Measurements from ENCODE around the gene ZNF207. TPM values are rescaled to one million over a fixed set of nuclear protein-coding genes. Genes with fewer than 3 reads are reported as not detected.

ZNF207 gene
- total RNA-seq, 2 donors from 2014 or later = 147 to 151 TPM

DNA sequence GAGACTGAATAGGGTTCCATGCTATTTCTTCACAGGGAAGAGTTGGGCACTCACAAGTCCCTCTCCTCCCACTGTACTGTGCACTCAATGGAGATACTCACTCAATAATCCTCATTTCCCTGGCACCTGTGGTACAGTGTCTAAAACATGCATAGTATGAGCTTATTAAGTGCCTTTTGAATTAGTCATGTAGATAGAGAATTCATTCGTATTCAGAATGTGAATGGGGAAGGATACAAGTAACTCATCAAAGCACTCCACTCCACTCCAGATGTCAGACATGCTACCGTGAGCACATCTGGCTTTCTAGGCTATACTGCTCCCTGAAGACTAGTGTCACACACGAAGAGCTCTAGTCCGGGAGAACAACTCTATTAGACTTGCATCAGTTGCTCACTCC lies 14.3 kb upstream of the ZNF207 start:
- Histone ChIP-seq H3K9me3 (no peaks in the 10 kb centered on the region), H3K4me3 (no peak overlapping the region), H3K4me1 (no peaks in the 10 kb centered on the region), H3K9ac (ENCODE audit: low read depth in 2 of 2, low read length in 2 of 2) (no peak overlapping the region), H3K27ac (no peak overlapping the region), H3K36me3 (no peaks in the 10 kb centered on the region), H3K27me3 (no peaks in the 10 kb centered on the region)
- DNase-seq = no peak
- intact Hi-C loops (cut with DNase I) = no loop called here
- TF ChIP-seq, protein P1, sequence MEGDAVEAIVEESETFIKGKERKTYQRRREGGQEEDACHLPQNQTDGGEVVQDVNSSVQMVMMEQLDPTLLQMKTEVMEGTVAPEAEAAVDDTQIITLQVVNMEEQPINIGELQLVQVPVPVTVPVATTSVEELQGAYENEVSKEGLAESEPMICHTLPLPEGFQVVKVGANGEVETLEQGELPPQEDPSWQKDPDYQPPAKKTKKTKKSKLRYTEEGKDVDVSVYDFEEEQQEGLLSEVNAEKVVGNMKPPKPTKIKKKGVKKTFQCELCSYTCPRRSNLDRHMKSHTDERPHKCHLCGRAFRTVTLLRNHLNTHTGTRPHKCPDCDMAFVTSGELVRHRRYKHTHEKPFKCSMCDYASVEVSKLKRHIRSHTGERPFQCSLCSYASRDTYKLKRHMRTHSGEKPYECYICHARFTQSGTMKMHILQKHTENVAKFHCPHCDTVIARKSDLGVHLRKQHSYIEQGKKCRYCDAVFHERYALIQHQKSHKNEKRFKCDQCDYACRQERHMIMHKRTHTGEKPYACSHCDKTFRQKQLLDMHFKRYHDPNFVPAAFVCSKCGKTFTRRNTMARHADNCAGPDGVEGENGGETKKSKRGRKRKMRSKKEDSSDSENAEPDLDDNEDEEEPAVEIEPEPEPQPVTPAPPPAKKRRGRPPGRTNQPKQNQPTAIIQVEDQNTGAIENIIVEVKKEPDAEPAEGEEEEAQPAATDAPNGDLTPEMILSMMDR (IDR thresholded peaks at IDR 0.05) = no peak

- peaks cover 5% of the 10 kb centered on the region for H3K4me1 ChIP-seq
- intact Hi-C loops (cut with DNase I) = loop anchor here (10.0 kb wide), 1 partner anchor 104 kb away; the partner anchor contains the start of gene PSMD11
- H3K36me3 ChIP-seq = no peaks in the 10 kb centered on the region
- no peaks in the 10 kb centered on the region for H3K9me3 ChIP-seq
- peak; percentile 36 for DNase-seq
- TF ChIP-seq, protein P1 (IDR thresholded peaks at IDR 0.05) = no peak
- no peaks in the 10 kb centered on the region for H3K27me3 ChIP-seq
- H3K9ac ChIP-seq (ENCODE audit: low read depth in 2 of 2, low read length in 2 of 2) = peak overlapping the region; percentile 55 to 72
- H3K27ac ChIP-seq = peak overlapping the region; percentile 80
- peak overlapping the region; percentile 49 for H3K4me3 ChIP-seq
Measured at GRCh38 chr17:32341141-32341856, 8.7 kb upstream of the ZNF207 start.

DNA sequence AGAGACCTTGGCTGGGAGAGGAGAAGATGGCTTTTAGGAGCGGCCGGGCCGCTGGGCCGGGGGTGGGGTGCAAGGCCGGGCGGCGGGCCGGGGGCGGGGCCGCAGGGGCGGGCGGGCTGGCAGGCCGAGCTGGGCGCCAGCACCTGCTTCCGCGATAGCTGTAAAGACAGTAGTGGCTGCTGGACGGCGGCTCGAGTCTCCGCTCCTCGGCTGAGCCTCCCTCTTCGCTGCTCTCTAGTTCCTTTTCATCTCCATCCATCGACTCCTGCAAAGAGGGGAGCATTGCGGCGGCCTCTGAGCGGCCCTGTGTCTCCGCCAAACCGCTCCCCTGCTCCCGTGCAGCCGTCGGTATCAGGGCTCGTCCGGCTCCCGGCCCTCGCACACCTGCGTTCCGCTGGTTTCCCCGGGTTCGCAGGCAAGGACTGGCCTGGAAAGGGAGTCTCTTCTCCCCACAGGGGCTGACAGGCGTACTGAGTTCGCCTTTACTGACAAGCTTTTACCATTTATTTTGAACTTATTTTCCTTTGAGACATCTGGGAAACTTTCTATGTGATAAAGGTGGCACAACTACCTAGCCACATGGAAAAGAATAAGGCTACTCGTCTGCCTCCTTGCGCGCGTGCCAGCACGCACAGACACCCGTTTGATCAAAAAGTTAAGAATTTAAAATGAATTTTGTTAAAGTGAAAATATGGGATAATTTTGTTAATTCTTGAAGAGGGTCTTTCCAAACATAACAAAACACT lies 7.9 kb upstream of the ZNF207 start, which contains the start of gene C17orf75:
C17orf75 (minus strand) TSS at position 317 of the 746 bp plus-strand sequence; CDS start at position 283, 34 bp downstream.
- Histone ChIP-seq H3K27ac (peak within 1 kb of the TSS; percentile 80), H3K36me3 (no peaks in the 10 kb centered on the region), H3K4me1 (peaks cover 5% of the 10 kb centered on the region), H3K27me3 (no peaks in the 10 kb centered on the region), H3K9ac (ENCODE audit: low read depth in 2 of 2, low read length in 2 of 2) (peak within 1 kb of the TSS; percentile 57 to 83), H3K9me3 (no peaks in the 10 kb centered on the region), H3K4me3 (peak within 1 kb of the TSS; percentile 49)
- peak; percentile 81 for DNase-seq
- intact Hi-C loops (cut with DNase I) = loop anchor here (10.0 kb wide), 1 partner anchor 103 kb away; the partner anchor contains the start of gene PSMD11
- TF ChIP-seq, protein P1 (IDR thresholded peaks at IDR 0.05) = no peak

GRCh38 chr17:32342603-32343325 lies 7.2 kb upstream of the ZNF207 start:
- intact Hi-C loops (cut with DNase I) = loop anchor here (10.0 kb wide), 1 partner anchor 102 kb away; the partner anchor contains the start of gene PSMD11
- peak overlapping the region in 1 of 2 donors; percentile 57 for H3K9ac ChIP-seq (ENCODE audit: low read depth in 2 of 2, low read length in 2 of 2)
- TF ChIP-seq, protein P1 (IDR thresholded peaks at IDR 0.05) = no peak

More at GRCh38 chr17:32342603-32343325, 7.2 kb upstream of the ZNF207 start:
- H3K4me1 ChIP-seq = peaks cover 5% of the 10 kb centered on the region
- DNase-seq = no peak
- H3K27ac ChIP-seq = peak overlapping the region; percentile 80
- no peaks in the 10 kb centered on the region for H3K9me3 ChIP-seq
- H3K4me3 ChIP-seq = peak overlapping the region; percentile 49
- H3K27me3 ChIP-seq = no peaks in the 10 kb centered on the region
- H3K36me3 ChIP-seq = no peaks in the 10 kb centered on the region

All from colonic mucosa (tissue), 4 donors.